Occipital lobe (tissue), 2 donors: ENCODE measurements around the gene ERMARD. TPM values are rescaled to one million over a fixed set of nuclear protein-coding genes. Genes with fewer than 3 reads are reported as not detected.

Source experiments
- DNase-seq: peaks from one replicate; lab custom pipeline; 2025; lab: John Stamatoyannopoulos, UW
- total RNA-seq: library from RNA; depleted of rRNA; stranded (reverse); fragments of >200 nt; gene quantifications from one replicate; pipeline ENCODE4 v1.2.3, GENCODE V29; 2014

The ERMARD gene
- total RNA-seq, 1 donor from 2014 or later, result 25.3 TPM

DNA sequence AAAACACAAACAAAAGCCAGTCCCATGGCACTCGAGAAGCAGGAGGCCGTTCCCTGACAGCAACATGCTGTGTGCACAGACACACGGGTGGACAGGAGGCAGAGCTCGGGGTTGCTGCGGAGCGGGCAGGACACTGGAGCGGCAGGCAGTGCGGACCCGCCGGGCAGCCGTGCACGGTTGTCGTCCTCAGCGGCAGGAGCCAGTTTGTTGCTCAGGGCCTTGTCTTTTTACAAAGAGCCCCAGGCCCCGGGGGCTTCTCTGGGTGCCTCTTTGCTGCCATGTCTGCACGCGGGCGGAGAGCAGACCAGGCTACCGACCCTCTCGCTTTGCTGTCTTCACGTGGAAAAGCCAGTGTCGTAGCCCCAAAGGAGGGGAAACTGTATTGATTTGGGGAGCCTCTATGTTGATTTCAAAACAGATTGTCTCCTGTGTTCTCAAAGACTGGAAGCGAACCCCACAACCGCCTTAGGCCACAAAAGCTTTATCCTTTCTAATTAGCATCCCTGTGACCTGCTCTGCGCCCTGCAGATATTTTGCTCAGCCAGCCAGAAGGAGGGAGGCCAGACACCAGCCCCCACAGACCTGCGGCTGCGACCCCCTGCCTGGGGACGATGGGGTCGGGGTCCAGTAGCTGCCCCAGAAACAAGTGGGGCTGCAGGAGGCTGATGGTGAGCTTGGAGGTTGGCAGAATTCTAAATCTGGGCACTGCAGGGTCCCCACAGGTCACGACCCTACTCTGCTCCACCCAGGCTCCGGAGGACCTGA, 50.2 kb downstream of the ERMARD start:
- DNase-seq, result no peak

DNA sequence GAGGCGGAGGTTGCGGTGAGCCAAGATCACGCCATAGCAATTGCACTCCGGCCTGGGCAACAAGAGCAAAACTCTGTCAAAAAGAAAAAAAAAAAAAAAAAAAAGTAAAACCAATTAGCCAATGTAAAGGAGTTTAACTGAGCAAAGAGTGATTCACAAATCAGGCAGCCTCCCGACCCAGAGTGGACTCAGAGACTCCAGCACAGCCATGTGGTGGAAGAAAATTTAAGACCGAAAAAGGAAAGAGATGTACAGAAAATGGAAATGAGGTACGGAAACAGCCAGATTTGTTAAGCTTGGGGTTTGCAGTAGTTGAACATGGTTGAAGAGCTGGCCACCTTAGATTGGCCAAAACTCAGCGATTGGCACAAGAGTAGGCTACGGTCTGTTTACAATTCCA, 51.4 kb downstream of the ERMARD start:
- no peak for DNase-seq

DNA sequence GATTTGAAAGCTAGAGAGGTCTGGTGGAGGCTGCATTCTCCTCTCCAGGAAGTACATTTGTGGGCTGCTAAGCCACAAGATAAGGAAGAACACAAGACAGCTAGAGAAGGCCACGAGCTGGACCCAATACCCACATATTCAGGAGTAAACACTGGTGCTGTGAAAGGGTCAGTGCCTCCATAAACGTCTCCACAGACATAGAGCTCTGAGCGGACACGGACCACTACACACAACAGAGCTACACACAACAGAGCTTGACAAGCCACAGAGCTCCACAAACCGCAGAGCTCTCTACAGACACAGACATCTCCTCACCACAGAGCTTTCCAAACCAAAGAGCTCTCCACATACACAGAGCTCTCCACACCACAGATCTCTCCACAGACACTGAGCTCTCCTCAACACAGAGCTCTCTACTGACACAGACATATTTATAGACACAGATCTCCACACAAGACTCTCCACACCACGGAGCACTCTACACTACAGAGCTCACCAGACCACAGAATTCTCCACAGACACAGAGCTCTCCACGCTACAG, 51.9 kb downstream of the ERMARD start:
- no peak for DNase-seq

DNA sequence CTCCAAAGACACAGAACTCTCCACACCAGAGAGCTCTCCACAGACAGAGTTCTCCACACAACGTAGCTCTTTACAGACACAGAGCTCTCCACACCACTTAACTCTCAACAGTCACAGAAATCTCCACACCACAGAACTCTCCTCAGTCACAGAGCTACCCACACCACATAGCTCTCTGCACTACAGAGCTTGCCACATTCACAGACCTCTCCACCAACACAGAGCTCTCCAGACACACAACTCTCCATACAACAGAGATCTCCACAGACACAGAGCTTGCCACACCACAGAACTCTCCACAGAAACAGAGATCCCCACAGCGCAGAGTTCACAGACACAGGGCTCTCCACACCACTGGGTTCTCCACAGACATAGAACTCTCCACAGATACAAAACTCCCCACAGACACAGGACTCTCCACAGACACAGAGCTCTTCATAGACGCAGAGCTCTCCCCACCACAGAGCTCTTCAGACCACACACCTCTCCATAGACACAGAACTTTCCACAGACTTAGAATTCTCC, 52.5 kb downstream of the ERMARD start:
- no peak for DNase-seq

DNA sequence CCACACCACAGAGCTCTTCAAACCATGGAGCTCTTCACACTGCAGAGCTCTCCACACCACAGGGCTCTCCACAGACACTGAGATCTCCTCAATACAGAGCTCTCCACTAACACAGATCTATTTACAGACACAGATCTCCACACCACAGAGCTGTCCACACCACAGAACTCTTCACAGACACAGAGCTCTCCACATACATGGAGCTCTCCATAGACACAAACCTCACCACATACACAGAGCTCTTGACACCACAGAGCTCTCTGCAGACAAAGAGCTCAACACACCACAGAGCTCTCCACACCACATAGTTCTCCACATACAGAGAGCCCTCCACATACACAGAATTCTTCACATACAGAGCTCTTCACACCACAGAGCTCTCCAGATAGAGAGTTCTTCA, 53.0 kb downstream of the ERMARD start:
- DNase-seq, result no peak

DNA sequence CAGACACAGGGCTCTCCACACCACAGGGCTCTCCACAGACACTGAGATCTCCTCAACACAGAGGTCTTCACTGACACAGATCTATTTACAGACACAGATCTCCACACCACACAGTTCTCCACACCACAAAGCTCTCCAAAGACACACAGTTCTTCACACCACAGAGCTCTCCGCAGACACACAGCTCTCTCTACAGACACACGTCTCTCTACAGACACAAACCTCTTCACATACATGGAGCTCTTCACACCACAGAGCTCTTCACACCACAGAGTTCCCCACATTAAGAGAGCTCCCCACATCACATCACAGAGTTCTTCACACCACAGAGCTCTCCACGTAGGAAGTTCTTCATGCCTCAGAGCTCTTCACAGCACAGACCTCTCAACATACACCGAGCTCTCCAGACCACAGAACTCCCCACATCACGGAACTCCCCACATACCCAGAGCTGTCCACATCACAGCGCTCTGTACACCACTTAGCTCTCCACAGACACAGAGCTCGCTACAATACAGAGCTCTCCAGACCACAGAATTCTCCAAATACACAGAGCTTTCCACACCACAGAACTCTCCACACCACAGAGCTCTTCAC, 53.9 kb downstream of the ERMARD start:
- no peak for DNase-seq

DNA sequence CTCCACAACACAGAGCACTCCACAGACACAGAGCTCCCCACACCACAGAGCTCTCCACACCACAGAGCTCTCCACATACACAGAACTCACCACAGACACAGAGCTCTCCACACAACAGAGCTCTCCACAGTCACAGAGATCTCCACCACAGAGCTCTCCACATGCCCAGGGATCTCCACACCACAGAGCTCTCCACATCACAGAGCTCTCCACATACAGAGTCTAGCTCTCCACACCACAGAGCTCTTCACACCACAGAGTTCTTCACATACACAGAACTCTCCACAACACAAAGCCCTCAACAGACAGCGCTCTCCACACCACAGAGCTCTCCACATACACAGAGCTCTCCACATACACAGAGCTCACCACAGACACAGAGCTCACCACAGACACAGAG, 55.3 kb downstream of the ERMARD start:
- no peak for DNase-seq

DNA sequence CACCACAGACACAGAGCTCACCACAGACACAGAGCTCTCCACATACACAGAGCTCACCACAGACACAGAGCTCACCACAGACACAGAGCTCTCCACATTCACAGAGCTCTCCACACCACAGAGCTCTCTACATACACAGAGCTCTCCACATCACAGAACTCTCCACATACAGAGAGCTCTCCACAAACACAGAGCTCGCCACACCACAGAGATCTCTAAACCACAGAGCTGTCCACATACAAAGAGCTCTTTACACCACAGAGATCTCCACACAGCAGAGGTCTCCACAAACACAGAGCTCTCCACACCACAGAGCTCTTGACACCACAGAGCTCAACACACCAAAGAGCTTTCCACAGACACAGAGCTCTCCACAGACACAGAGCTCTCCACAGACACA, 55.8 kb downstream of the ERMARD start:
- DNase-seq, result no peak

DNA sequence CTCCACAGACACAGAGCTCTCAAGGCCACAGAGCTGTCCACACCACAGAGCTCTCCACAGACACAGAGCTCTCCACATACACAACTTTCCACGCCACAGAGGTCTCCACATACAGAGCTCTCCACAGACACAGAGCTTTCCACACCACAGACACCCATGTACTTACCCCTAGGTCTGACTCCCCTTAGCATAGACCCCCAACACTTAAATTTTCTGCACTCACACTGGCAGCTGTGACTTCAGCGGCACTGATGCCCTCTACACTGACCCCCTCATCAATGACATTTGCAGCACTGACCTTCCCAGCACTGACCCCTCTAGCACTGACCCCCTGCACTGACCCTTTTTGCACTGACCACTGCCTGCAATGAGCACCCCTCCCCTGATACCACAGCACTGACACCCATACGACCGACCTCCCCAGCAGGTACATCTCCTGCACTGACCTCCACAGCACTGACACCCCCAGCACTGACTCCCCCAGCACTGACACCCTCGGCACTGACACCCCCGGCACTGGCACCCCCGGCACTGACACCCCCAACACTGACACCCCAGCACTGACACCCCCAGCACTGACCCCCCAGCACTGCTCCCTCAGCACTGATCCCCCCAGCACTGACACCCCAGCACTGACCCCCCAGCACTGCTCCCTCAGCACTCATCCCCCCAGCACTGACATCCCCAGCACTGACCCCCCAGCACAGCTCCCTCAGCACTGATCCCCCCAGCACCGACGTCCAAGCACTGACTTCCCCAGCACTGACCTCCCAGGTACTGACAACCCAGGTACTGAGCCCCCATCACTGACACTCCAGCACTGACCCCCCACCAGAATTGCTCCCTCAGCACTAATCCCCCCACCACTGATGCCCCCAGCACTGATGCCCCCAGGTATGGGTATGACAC, 56.5 kb downstream of the ERMARD start:
- DNase-seq, result no peak

DNA sequence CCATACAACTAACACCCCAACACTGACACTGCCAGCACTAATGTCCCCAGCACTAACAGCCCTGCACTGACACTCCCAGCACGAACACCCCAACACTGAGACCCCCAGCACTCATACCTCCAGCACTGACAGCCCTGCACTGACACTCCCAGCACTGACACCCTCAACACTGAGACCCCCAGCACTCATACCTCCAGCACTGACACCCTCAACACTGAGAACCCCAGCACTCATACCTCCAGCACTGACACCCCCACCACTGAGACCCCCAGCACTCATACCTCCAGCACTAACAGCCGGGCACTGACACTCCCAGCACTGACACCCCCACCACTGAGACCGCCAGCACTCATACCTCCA, 57.2 kb downstream of the ERMARD start:
- no peak for DNase-seq

DNA sequence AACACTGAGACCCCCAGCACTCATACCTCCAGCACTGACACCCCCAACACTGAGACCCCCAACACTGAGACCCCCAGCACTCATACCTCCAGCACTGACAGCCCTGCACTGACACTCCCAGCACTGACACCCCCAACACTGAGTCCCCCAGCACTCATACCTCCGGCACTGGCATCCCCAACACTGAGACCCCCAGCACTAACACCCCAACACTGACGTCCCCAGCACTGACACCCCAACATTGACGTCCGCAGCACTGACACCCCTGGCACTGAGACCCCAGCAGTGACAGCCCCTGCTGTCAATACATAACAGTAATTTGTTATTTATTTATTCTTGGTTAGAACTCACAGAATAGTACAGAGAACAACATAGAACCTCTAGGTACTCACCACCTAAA, 58.0 kb downstream of the ERMARD start:
- no peak for DNase-seq

DNA sequence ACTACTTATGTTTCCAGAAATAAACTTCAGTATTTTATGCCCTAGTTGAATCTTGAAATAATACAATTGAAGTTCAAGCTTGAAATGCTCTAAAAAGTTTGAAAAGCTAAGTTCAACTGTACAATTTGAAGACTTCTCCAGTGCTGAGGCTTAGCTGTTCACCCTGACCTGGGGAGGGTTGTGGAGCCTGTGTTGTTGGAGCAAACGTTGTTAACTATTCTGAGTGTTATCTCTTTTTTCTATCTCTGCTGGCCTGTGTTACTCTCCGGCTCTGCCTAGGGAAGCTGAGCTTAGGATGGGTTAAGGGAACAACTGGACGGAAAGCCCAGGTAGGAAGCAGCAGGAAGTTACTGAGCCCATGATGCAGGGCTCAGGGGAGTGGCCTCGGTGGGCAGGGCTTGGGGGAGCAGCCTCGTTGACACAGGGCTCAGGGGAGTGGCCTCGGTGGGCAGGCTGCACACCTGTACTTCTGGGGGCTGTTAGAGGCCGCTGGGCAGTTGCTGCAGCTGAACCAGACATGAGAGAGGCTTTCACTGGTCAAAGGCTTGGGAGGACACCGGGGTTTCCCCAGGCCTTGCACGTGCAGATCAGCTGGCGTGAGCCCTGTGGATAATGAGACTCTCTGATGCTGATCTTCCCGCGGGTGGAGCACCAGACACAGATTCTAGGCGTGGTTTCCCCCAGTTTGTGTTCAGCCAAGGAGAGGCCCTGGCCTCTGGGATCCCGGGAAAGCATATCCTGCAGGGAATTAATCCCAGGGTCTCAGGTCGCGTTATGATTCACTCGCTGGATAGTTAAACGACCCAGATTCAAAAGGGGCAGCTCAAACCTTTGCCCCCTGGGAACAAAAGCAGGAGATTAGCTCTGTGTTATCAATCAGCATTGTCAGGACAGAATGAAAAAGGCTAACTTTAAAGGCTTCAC, 58.9 kb downstream of the ERMARD start:
- DNase-seq, result no peak

DNA sequence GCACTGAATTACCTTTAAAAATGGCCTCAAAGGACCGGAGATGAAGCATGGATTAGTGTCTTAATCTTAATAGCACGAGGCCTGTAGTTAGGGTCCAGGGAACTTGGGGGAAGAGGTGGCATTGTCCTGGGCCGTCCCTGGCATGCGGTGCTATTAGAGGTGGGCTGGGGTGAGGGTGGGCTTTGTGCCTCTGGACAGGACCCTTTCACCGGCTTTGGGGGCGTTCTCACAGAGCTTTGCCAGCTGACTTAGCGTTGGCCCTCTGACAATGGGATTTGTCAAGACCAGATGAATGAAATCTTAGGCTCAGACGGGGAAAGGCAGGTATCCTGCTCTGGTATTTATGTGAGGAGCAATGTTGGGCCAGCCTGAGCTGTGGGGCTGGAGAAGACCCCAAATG, 59.6 kb downstream of the ERMARD start:
- DNase-seq, result no peak

DNA sequence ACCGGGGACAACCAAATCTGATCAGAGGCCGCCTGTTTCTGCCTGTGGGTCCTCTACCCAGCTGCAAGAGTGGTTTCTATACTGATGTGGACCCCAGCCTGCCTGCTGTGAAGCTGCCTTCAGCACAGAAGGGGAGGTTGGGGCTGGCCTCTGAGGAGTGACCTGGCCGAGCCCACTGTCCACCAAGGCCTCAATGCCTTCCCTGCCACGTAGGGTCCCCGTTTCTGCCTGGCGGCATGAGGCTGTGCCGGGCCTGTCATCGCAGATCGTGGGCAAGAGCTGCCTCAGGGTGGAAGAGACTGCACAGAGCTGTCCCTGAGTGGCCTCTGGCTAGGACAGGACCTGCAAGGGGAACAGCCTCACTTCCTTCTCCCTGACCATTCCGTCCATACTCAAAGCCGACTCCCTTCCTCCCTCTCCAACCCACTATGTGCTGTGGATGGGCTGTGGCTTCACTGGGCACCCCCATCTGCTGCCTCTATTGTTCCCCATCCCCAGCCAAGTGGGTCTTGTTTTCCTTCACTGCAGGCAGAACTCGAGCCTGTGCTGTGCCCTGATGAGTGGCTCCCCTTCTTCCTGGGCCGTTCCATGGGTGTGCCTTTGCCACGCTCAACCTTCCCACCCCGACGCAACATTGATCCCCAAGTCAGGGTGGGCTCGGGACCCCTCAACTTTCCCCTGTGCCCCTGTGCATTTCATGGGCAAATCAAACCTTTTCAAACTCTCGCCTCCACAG, 60.3 kb downstream of the ERMARD start:
- no peak for DNase-seq

DNA sequence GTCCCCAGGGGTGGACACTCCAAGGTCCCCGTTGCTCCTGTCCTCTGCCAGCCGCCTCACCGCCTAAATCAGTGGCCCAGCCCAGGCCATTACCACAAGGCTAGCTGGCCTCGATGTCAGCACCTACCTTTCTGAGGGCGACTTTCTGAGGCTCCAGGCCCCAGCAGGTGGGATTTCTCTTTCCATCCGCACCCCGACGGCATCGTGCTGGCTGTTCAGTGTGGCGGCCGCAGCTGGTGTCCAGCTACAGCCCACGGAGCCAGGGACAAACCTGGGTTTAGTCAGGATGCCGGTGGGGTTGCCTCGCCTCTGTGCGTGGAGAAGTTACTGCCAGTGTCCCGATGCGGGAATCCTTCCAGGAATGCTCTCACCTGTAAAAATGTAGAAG, 60.8 kb downstream of the ERMARD start:
- DNase-seq, result no peak

DNA sequence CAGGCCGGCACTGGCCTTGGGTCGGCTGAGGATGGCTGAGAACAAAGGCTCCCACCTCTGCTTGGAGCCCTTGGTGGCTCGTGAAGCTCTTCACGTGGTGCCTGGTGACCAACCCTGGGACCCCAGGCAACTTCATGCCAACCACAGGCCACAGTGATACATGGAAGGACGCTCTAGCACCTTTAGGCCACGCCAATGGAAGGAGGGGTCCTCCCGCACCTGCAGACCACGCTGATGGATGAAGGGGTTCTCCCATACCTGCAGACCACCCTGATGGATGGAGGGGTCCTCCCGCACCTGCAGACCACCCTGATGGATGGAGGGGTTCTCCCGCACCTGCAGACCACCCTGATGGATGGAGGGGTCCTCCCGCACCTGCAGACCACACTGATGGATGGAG, 62.5 kb downstream of the ERMARD start:
- no peak for DNase-seq

DNA sequence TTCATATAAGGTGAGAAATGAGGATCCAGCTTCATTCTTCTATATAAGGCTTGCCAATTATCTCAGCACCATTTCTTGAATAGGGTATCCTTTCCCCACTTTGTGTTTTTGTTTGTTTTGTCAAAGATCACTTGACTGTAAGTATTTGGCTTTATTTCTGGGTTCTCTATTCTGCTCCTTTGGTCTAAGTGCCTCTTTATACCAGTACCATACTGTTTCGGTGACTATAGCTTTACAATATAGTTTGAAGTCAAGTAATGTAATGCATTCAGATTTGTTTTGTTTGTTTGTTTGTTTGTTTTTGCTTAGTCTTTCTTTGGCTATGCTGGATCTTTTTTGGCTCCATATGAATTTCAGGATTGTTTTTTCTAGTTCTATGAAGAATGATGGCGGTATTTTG, 64.6 kb downstream of the ERMARD start:
- DNase-seq, result no peak

DNA sequence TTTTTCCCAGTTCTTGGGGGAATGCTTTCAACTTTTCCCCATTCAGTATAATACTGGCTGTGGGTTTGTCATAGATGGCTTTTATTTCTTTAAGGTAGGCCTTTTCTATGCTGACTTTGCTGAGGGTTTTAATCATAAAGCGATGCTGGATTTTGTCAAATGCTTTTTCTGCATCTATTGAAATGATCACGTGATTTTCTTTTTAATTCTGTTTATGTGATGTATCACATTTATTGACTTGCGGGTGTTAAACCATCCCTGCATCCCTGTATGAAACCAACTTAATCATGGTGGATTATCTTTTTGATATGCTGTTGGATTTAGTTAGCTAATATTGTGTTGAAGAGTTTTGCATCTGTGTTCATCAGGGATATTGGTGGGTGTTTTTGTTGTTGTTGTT, 65.6 kb downstream of the ERMARD start:
- DNase-seq, result no peak

DNA sequence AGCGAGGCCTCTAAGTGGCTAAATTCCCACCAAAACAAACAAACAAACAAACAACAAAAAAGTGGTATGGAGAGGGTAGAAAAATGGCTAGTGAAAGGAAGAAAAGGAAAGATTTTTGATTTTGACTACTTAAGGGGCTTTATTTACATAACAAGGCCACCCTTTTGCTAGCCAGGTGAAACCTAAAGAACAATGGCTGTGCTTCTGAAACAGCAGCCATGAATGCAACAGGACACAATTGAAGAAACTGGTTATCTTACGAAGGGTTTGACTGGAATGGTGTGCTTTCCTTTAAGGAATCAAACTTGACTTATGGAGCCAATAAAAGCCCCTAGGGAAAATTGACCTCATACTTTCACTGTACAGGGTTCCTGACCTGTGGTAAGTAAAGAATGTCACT, 68.9 kb downstream of the ERMARD start:
- DNase-seq, result no peak

DNA sequence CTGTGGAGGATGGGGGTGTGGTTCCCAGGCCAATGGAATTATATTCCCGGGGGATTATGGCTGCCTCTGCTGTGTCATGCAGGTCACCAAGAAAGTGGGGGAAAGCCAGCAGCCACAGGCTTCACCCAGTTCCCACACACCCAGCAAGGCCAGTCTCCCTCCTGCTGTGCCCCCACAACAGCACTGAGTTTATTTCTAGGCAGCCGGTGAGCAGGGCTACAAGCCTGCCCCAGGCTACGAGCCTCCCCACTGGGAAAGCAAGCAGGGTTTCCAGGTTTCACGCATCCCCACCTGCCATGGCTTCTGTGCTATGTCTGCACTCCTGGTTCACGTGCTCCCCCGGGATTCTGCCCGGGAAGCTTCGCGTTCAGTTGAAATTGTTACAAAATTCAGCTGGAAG, 72.6 kb downstream of the ERMARD start:
- DNase-seq, result no peak
